ENCODE data around the gene NFKBIE. TPM values are rescaled to one million over a fixed set of nuclear protein-coding genes. Genes with fewer than 3 reads are reported as not detected.
A peak's percentile ranks its signal among the peaks of the same experiment; 100 is the strongest.

Gene NFKBIE
- total and polyA plus RNA-seq, 2 experiments from 2014 or later = 12.5 to 34.2 TPM

DNA sequence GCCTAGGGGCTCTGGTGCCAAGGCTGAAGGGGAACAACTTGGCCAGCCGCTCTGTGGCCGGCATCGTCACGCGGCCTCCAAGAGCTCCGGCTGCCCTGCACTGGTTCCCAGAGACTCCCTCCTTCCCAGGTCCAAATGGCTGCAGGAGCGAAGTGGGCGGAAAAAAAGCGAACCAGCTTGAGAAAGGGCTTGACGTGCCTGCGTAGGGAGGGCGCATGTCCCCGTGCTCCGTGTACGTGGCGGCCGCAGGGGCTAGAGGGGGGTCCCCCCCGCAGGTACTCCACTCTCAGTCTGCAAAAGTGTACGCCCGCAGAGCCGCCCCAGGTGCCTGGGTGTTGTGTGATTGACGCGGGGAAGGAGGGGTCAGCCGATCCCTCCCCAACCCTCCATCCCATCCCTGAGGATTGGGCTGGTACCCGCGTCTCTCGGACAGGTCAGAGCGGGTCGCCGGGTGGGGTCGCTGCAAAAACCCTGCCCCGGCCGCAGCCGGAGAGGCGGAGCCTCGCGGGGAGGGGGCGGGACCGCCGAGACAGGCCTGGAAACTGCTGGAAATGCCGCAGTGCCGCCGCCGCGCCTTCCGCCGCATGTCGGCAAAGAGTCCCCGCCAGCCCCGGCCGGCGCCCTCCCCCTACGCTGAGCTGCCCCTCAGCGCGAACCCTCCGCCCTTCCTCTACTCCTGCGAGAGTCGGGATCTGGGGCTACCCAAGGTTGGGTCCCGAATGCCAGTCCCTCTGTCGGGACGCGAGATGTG lies 19.3 kb downstream of the NFKBIE start:
- Histone ChIP-seq H3K9me3 (ENCODE audit: low read depth) (no peaks in the 10 kb centered on the region), H3K4me3 (peak overlapping the region; percentile 93), H3K27me3 (no peaks in the 10 kb centered on the region), H3K36me3 (peaks cover 23% of the 10 kb centered on the region), H3K27ac (peak overlapping the region; percentile 91), H3K4me1 (ENCODE audit: low read depth) (peaks cover 8% of the 10 kb centered on the region)
- TF ChIP-seq, protein P1, sequence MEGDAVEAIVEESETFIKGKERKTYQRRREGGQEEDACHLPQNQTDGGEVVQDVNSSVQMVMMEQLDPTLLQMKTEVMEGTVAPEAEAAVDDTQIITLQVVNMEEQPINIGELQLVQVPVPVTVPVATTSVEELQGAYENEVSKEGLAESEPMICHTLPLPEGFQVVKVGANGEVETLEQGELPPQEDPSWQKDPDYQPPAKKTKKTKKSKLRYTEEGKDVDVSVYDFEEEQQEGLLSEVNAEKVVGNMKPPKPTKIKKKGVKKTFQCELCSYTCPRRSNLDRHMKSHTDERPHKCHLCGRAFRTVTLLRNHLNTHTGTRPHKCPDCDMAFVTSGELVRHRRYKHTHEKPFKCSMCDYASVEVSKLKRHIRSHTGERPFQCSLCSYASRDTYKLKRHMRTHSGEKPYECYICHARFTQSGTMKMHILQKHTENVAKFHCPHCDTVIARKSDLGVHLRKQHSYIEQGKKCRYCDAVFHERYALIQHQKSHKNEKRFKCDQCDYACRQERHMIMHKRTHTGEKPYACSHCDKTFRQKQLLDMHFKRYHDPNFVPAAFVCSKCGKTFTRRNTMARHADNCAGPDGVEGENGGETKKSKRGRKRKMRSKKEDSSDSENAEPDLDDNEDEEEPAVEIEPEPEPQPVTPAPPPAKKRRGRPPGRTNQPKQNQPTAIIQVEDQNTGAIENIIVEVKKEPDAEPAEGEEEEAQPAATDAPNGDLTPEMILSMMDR (IDR thresholded peaks at IDR 0.05; ENCODE audit: low read depth, low read length) = no peak
- peak; percentile 91 for DNase-seq (ENCODE audit: low read depth in 1 of 2, low spot score in 1 of 2)

DNA sequence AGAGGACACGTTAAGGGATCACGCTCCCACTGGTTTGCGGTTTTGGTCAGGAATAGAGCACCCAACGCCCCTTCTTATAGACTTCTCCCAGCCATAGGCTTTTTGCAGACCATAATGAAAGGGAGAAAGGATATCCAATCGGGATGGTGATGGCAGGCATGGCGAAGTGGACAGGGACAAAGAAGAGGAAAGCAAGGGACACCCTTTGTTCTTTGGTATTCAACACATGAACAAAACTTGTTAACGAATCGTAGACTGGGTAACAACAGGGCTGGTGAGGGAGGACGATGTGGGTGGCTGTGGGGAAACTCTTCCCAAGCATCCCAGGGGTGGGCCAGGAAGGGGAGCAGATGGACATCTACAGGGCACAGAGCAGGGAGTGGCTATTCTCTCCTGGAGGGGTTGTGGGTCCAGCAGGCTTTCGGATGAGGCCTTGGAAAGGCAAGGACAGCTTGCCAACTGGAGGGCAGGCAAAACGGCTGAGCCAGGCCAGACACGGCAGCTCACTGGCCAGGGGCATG lies 19.9 kb downstream of the NFKBIE start:
- Histone ChIP-seq H3K36me3 (peaks cover 17% of the 10 kb centered on the region), H3K4me1 (ENCODE audit: low read depth) (peaks cover 8% of the 10 kb centered on the region), H3K9me3 (ENCODE audit: low read depth) (no peaks in the 10 kb centered on the region), H3K4me3 (peak overlapping the region; percentile 93), H3K27me3 (no peaks in the 10 kb centered on the region), H3K27ac (no peak overlapping the region)
- TF ChIP-seq, protein P1 (IDR thresholded peaks at IDR 0.05; ENCODE audit: low read depth, low read length) = no peak
- DNase-seq (ENCODE audit: low read depth in 1 of 2, low spot score in 1 of 2) = no peak

DNA sequence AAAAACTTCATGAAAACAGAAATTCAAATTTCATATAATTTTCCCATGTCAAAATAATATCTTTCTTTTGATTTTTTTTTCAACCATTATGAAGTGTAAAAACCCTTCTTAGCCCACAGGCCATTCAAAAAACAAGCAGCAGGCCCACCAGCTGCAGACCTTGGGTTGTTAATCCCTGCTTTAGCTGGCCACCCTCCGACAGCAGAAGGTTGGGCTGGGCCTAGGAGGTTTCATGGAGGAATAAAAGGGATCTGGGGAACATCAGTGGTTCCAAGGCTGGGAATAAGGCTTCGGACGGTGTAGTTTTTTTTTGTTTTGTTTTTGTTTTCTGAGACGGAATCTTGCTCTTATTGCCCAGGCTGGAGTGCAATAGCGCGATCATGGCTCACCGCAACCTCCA lies 22.0 kb downstream of the NFKBIE start:
- Histone ChIP-seq H3K36me3 (no peaks in the 10 kb centered on the region), H3K4me1 (ENCODE audit: low read depth) (peaks cover under 1% of the 10 kb centered on the region), H3K27ac (no peak overlapping the region), H3K9me3 (ENCODE audit: low read depth) (no peaks in the 10 kb centered on the region), H3K27me3 (no peaks in the 10 kb centered on the region), H3K4me3 (no peak overlapping the region)
- no peak for DNase-seq (ENCODE audit: low read depth in 1 of 2, low spot score in 1 of 2)
- TF ChIP-seq, protein P1 (IDR thresholded peaks at IDR 0.05; ENCODE audit: low read depth, low read length) = no peak

DNA sequence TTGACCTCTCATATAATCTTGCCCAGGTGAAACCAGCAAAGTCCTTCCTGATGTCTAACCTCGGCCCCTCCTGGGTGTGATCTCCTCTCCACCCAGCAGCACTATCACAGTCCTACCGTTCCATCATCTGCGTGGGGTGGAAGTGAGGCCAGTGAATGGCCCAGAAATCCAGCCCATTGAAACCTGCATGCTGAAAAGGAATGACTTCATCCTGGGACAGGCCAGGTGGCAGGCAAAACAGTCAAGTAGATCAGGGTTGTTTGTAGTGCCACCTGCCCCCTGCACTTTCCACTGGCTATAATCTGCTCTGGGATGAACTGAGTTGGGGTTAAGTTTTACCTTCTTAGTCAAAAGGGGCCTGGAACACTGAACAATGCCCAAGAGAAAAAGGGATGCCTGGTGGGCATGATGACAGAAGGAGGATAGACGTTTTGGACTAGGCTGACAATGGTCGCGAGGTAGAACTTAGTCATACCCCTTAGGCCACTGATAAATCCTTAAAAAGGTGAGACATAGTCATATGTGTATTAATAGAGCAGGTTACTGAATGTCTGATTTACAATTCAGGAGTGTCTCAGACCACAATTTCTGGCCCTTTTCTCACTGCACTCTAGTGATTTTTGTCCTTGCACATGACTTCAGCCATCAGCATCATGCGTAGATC lies 26.5 kb downstream of the NFKBIE start:
- no peaks in the 10 kb centered on the region for H3K9me3 ChIP-seq (ENCODE audit: low read depth)
- no peak for DNase-seq (ENCODE audit: low read depth in 1 of 2, low spot score in 1 of 2)
- no peaks in the 10 kb centered on the region for H3K27me3 ChIP-seq
- no peak overlapping the region for H3K4me3 ChIP-seq
- H3K27ac ChIP-seq = no peak overlapping the region
- peaks cover 19% of the 10 kb centered on the region for H3K4me1 ChIP-seq (ENCODE audit: low read depth)
- TF ChIP-seq, protein P1 (IDR thresholded peaks at IDR 0.05; ENCODE audit: low read depth, low read length) = no peak
- H3K36me3 ChIP-seq = no peaks in the 10 kb centered on the region

DNA sequence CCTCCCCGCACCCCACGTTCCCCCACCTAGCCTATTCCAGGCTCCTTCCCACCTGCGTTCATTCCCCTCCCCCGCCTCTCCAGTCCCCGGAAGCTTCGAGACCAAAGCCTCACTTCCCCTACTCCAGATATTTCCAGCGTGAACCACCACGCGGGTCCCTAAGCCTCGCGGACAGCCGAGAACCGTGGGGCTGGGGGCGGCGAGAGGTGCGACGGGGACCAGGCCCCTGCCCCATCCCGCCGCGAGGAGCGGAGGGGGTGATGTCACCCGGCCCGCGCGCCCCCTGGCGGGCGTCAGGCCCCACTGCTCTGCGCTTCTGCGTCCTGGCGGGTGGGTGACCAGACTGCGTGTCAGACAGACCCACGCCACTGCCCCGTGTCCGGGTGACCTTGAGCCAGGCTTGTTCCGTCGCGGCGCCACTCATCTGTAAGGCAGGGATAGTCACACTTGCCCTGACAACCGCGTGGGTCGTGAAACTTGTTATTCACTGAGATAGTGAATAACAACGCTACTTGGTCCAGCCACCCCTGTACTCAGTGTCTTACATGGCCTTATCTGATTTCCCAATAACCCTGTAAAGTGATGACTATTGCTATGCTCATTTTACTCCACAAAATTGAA lies 27.4 kb downstream of the NFKBIE start:
- H3K36me3 ChIP-seq = peaks cover 2% of the 10 kb centered on the region
- peaks cover 20% of the 10 kb centered on the region for H3K4me1 ChIP-seq (ENCODE audit: low read depth)
- H3K4me3 ChIP-seq = peak overlapping the region; percentile 48
- no peak overlapping the region for H3K27ac ChIP-seq
- TF ChIP-seq, protein P1 (IDR thresholded peaks at IDR 0.05; ENCODE audit: low read depth, low read length) = peak; percentile 97
- H3K27me3 ChIP-seq = no peaks in the 10 kb centered on the region
- no peaks in the 10 kb centered on the region for H3K9me3 ChIP-seq (ENCODE audit: low read depth)
- peak; percentile 73 to 82 for DNase-seq (ENCODE audit: low read depth in 1 of 2, low spot score in 1 of 2)
